Fibroblast of mammary gland (primary cell): ENCODE results near the gene CDCA4.
"Not testable (repeated sequence)": the region's sequence is repeated elsewhere in the genome, so short reads cannot be mapped to it uniquely, and the experiment has no call there.

Experiments used
- DNase-seq: peaks from one replicate; pipeline ENCODE4 v3.0.0-alpha.2; 2010; ENCODE audit warnings: low read depth
- H3K4me3 ChIP-seq: 2 replicates; pipeline ENCODE4 v1.5.1; 2011; ENCODE audit warnings: low read depth, mild to moderate bottlenecking, low read length, moderate library complexity; ENCODE audit not compliant: control insufficient read depth
- CTCF ChIP-seq: conservative IDR thresholded peaks from 2 replicates; pipeline ENCODE4 v1.5.1; 2011; ENCODE audit warnings: low read depth, low read length, inconsistent platforms; ENCODE audit not compliant: control insufficient read depth, insufficient read depth

Gene CDCA4

GRCh38 chr14:105042813-105043212 lies 21.9 kb upstream of the CDCA4 start:
- TF ChIP-seq CTCF, result no peak
- H3K4me3 ChIP-seq, result no peak overlapping the region
- DNase-seq, result no peak

GRCh38 chr14:105041841-105042765 lies 21.2 kb upstream of the CDCA4 start:
- H3K4me3 ChIP-seq, result no peak overlapping the region
- no peak for DNase-seq
- no peak for TF ChIP-seq CTCF

- TF ChIP-seq CTCF, result no peak
- no peak for DNase-seq
- H3K4me3 ChIP-seq, result no peak overlapping the region
Measured at GRCh38 chr14:105039458-105040205, 18.7 kb upstream of the CDCA4 start.

GRCh38 chr14:105035616-105036015 lies 14.7 kb upstream of the CDCA4 start:
- H3K4me3 ChIP-seq, DNase-seq: not testable (repeated sequence)

GRCh38 chr14:105034315-105035039 lies 13.6 kb upstream of the CDCA4 start:
- no peak for TF ChIP-seq CTCF
- no peak overlapping the region for H3K4me3 ChIP-seq
- no peak for DNase-seq

- DNase-seq, result not testable (repeated sequence)
Measured at GRCh38 chr14:105033412-105033900, 12.6 kb upstream of the CDCA4 start.

GRCh38 chr14:105032451-105032901 lies 11.6 kb upstream of the CDCA4 start:
- DNase-seq, H3K4me3 ChIP-seq: not testable (repeated sequence)

More at GRCh38 chr14:105033412-105033900, 12.6 kb upstream of the CDCA4 start:
- H3K4me3 ChIP-seq, result peak overlapping the region; percentile 63
